Neural crest cell (in vitro differentiated cells): Measurements from ENCODE around the gene ADGB. TPM values are rescaled to one million over a fixed set of nuclear protein-coding genes. Genes with fewer than 3 reads are reported as not detected.
"Not testable (repeated sequence)": the region's sequence is repeated elsewhere in the genome, so short reads cannot be mapped to it uniquely, and the experiment has no call there.

Experiments used
- DNase-seq: peaks from one replicate; pipeline ENCODE4 v3.0.0; 2021; ENCODE audit warnings: low read depth, mixed read lengths, low spot score
- H3K27ac Mint-ChIP-seq: one replicate; pipeline ENCODE4 v1.8.0; 2021; ENCODE audit warnings: mild to moderate bottlenecking, mixed read lengths; ENCODE audit not compliant: unreplicated experiment
- H3K27me3 Mint-ChIP-seq: 2 replicates; pipeline ENCODE4 v1.8.0; 2021; ENCODE audit warnings: low read depth, mild to moderate bottlenecking, mixed read lengths
- H3K36me3 Mint-ChIP-seq: 2 replicates; pipeline ENCODE4 v1.8.0; 2021; ENCODE audit warnings: low read depth, mild to moderate bottlenecking, mixed read lengths
- H3K4me1 Mint-ChIP-seq: 2 replicates; pipeline ENCODE4 v1.8.0; 2021; ENCODE audit warnings: mixed read lengths
- H3K4me3 Mint-ChIP-seq: one replicate; pipeline ENCODE4 v1.8.0; 2021; ENCODE audit warnings: mild to moderate bottlenecking, mixed read lengths
- H3K9me3 Mint-ChIP-seq: 2 replicates; pipeline ENCODE4 v1.8.0; 2021; ENCODE audit warnings: mixed read lengths
- CTCF ChIP-seq: fragments of 200-600 bp; sonication (generic); conservative IDR thresholded peaks from 2 replicates; pipeline ENCODE4 v1.5.0; 2021; ENCODE audit warnings: antibody characterized with exemption, mild to moderate bottlenecking
- long read RNA-seq: library from polyadenylated mRNA; unstranded; transcript quantifications from one replicate; pipeline ENCODE4 v2.0.0, GENCODE V29; 2020
- total RNA-seq: library from RNA; stranded (reverse); gene quantifications from 2 replicates; pipeline ENCODE4 v1.2.1, GENCODE V29; 2021

The ADGB gene
- total RNA-seq: not detected in 2 replicates
- long read RNA-seq: 0 reads

- no peaks in the 10 kb centered on the region for H3K27me3 Mint-ChIP-seq
- no peak for TF ChIP-seq CTCF
- peak within 1 kb of the TSS; percentile 22 for H3K4me3 Mint-ChIP-seq
- peaks cover 11% of the 10 kb centered on the region for H3K4me1 Mint-ChIP-seq
- peak; percentile 70 for DNase-seq
- no peaks in the 10 kb centered on the region for H3K9me3 Mint-ChIP-seq
- no peak within 1 kb of the TSS for H3K27ac Mint-ChIP-seq
- no peaks in the 10 kb centered on the region for H3K36me3 Mint-ChIP-seq
Measured at GRCh38 chr6:146598772-146599405, at the start of gene ADGB. Gene ADGB, plus strand, starts transcription at chr6:146598972. Its CDS starts 69 bp downstream, at chr6:146599041.

DNA sequence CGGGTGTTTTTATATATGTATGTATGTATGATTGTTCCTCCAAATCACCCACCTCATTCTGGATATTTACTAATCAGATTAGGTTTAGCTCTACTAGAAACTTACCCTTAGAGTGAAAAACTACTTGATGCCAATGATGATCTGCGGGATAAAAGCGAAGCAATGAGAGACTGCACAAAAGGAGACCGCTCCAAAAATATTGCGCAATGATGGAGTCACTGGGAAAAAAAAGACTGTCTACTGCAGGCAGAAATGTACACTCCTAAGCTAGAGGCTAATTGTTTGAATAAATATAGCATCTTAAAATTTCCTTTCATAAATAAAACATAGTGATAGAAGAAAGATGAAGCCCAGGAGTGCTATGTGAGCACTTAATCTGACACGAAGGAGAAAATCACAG, 47.9 kb upstream of the ADGB start:
- Mint-ChIP-seq H3K27me3 (no peaks in the 10 kb centered on the region), H3K4me1 (peaks cover 9% of the 10 kb centered on the region), H3K4me3 (no peak overlapping the region), H3K9me3 (no peaks in the 10 kb centered on the region), H3K36me3 (peaks cover 15% of the 10 kb centered on the region), H3K27ac (no peak overlapping the region)
- DNase-seq: no peak
- no peak for TF ChIP-seq CTCF

DNA sequence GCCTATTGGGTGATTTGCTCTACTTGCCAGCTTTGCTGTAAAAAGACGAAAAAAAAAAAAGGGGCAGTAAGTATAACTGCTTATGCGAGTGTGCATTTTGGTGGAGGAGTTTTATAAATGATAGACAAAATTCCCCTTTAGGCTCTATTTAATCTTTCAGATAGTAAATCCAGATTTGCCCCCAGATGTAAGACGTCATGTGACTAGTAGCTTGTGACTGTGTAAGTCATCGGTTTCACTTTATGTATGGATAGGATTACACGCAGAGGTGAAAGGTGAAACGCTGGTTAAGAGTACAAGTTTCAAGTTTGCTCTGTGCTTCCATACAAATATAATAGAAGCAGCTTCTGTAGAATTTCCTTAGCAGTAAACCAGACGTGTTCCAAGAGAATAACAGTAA, 47.2 kb upstream of the ADGB start:
- no peak overlapping the region for H3K27ac Mint-ChIP-seq
- H3K36me3 Mint-ChIP-seq: peaks cover 15% of the 10 kb centered on the region

GRCh38 chr6:146553377-146554135, 45.2 kb upstream of the ADGB start:
- TF ChIP-seq CTCF: no peak
- H3K4me1 Mint-ChIP-seq: no peaks in the 10 kb centered on the region
- H3K9me3 Mint-ChIP-seq: no peaks in the 10 kb centered on the region
- no peak overlapping the region for H3K27ac Mint-ChIP-seq
- no peaks in the 10 kb centered on the region for H3K27me3 Mint-ChIP-seq
- H3K4me3 Mint-ChIP-seq: no peak overlapping the region
- no peak for DNase-seq
- peaks cover 15% of the 10 kb centered on the region for H3K36me3 Mint-ChIP-seq

More for the DNA sequence above, 47.2 kb upstream of the ADGB start:
- DNase-seq: no peak
- no peak overlapping the region for H3K4me3 Mint-ChIP-seq
- H3K9me3 Mint-ChIP-seq: no peaks in the 10 kb centered on the region
- TF ChIP-seq CTCF: no peak
- H3K27me3 Mint-ChIP-seq: no peaks in the 10 kb centered on the region
- H3K4me1 Mint-ChIP-seq: peaks cover 4% of the 10 kb centered on the region

DNA sequence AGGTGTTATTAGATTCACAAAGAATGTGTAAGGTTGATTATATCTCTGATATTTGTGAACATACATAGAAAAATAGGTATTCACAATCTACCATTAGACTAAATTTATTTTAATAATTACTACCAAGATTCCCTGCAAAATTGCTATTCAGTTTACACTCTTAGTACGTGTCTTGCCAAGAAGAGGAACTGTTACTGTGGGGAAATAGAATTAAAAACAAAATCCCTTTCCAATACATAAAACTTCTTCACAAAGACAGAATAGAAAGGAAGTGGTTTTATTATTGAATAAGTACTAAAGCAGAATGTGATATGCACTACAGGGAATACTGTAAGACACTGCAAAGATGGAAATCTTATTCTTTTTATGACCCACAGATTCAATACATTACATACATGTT, 38.2 kb upstream of the ADGB start:
- TF ChIP-seq CTCF: no peak

GRCh38 chr6:146566661-146567060, 32.1 kb upstream of the ADGB start:
- H3K4me3 Mint-ChIP-seq, H3K27me3 Mint-ChIP-seq: not testable (repeated sequence)

More for the DNA sequence above, 38.2 kb upstream of the ADGB start:
- Mint-ChIP-seq H3K4me1 (no peaks in the 10 kb centered on the region), H3K4me3 (no peak overlapping the region), H3K27ac (no peak overlapping the region), H3K9me3 (no peaks in the 10 kb centered on the region), H3K27me3 (no peaks in the 10 kb centered on the region), H3K36me3 (peaks cover 5% of the 10 kb centered on the region)
- no peak for DNase-seq

GRCh38 chr6:146568619-146569018, 30.2 kb upstream of the ADGB start:
- not testable (repeated sequence) for H3K27me3 Mint-ChIP-seq, DNase-seq, H3K9me3 Mint-ChIP-seq, H3K4me3 Mint-ChIP-seq, H3K27ac Mint-ChIP-seq, H3K4me1 Mint-ChIP-seq, H3K36me3 Mint-ChIP-seq

More at GRCh38 chr6:146566661-146567060, 32.1 kb upstream of the ADGB start:
- not testable (repeated sequence) for H3K4me1 Mint-ChIP-seq, H3K27ac Mint-ChIP-seq, H3K9me3 Mint-ChIP-seq, DNase-seq, H3K36me3 Mint-ChIP-seq
